Stomach smooth muscle (tissue), 2 donors: ENCODE data around the gene ISLR.

Experiments
- H3K27ac ChIP-seq: one replicate; pipeline ENCODE4 v1.7.0; 2013; ENCODE audit warnings: mild to moderate bottlenecking, low read length, inconsistent platforms
- H3K27me3 ChIP-seq, 2 donors: one replicate each; pipeline ENCODE4 v1.7.0; 2013; ENCODE audit warnings: low read length in 2 of 2; ENCODE audit not compliant: insufficient read depth in 2 of 2, control insufficient read depth in 1 of 2
- H3K36me3 ChIP-seq, 2 donors: one replicate each; pipeline ENCODE4 v1.7.0; 2013; ENCODE audit warnings: low read length in 2 of 2; ENCODE audit not compliant: control insufficient read depth in 2 of 2, insufficient read depth in 2 of 2
- H3K4me1 ChIP-seq: one replicate; pipeline ENCODE4 v1.7.0; 2013; ENCODE audit warnings: low read length; ENCODE audit not compliant: control insufficient read depth, insufficient read depth
- H3K4me3 ChIP-seq, 2 donors: one replicate each; pipeline ENCODE4 v1.7.0; 2013; ENCODE audit warnings: low read length in 2 of 2
- H3K9ac ChIP-seq, 2 donors: one replicate each; pipeline ENCODE4 v1.7.0; 2013; ENCODE audit warnings: low read length in 2 of 2, mild to moderate bottlenecking in 1 of 2
- H3K9me3 ChIP-seq, 2 donors: one replicate each; pipeline ENCODE4 v1.7.0; 2013; ENCODE audit warnings: low read length in 2 of 2; ENCODE audit not compliant: control insufficient read depth in 2 of 2
- donor health status: healthy.
- donor health status: Pancreatic carcinoma.

The ISLR gene

DNA sequence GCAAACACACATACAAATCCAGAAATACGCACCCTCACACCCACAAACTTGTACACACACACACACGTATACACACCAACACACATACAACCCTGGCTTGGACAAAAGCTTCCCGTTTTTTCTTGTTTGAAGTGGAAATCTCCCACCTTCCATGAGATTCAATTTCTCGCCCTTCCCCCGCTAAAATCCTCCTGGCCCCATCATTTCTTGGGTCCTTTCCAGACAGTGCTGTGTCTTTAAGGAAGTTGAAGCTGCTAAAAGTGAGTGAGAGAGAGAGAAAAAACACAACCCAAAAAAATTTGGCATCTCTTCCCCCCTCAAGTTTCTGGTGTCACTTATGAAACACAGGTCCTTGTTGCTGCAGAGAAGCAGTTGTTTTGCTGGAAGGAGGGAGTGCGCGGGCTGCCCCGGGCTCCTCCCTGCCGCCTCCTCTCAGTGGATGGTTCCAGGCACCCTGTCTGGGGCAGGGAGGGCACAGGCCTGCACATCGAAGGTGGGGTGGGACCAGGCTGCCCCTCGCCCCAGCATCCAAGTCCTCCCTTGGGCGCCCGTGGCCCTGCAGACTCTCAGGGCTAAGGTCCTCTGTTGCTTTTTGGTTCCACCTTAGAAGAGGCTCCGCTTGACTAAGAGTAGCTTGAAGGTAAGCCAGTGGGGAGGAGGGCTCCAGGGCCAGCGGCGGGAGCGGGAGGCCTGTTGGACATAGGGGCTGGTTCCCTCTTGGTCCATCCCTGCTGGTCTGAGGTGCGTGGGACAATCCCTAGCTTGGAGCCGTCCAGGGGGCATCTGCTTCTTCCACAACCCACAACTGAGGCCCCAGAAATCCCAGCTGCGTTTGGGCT, at the start of gene ISLR:
Gene ISLR (plus strand): TSS at position 331 of the 839 bp plus-strand sequence. CDS start 1,149 bp downstream, outside the sequence.
- Histone ChIP-seq H3K9me3 (no peaks in the 10 kb centered on the region), H3K4me3 (peak within 1 kb of the TSS; percentile 57 to 78), H3K27ac (peak within 1 kb of the TSS; percentile 89), H3K27me3 (no peaks in the 10 kb centered on the region), H3K9ac (peak within 1 kb of the TSS; percentile 75 to 78), H3K4me1 (peaks cover 68% of the 10 kb centered on the region), H3K36me3 (peaks cover 9% of the 10 kb centered on the region in 2 donors)

GRCh38 chr15:74124196-74124595, 49.3 kb upstream of the ISLR start:
- Histone ChIP-seq H3K9ac (no peak overlapping the region), H3K27ac (no peak overlapping the region), H3K4me3 (no peak overlapping the region), H3K4me1 (peaks cover 16% of the 10 kb centered on the region), H3K36me3 (no peaks in the 10 kb centered on the region), H3K27me3 (peaks cover 29 to 39% of the 10 kb centered on the region in 2 donors), H3K9me3 (no peaks in the 10 kb centered on the region)

- H3K27ac ChIP-seq = no peak overlapping the region
- H3K4me1 ChIP-seq = peaks cover 22% of the 10 kb centered on the region
- no peak overlapping the region for H3K4me3 ChIP-seq
- no peak overlapping the region for H3K9ac ChIP-seq
- peaks cover 34 to 44% of the 10 kb centered on the region in 2 donors for H3K27me3 ChIP-seq
- H3K9me3 ChIP-seq = no peaks in the 10 kb centered on the region
- H3K36me3 ChIP-seq = no peaks in the 10 kb centered on the region
Observed at GRCh38 chr15:74124759-74125158, 48.8 kb upstream of the ISLR start.

DNA sequence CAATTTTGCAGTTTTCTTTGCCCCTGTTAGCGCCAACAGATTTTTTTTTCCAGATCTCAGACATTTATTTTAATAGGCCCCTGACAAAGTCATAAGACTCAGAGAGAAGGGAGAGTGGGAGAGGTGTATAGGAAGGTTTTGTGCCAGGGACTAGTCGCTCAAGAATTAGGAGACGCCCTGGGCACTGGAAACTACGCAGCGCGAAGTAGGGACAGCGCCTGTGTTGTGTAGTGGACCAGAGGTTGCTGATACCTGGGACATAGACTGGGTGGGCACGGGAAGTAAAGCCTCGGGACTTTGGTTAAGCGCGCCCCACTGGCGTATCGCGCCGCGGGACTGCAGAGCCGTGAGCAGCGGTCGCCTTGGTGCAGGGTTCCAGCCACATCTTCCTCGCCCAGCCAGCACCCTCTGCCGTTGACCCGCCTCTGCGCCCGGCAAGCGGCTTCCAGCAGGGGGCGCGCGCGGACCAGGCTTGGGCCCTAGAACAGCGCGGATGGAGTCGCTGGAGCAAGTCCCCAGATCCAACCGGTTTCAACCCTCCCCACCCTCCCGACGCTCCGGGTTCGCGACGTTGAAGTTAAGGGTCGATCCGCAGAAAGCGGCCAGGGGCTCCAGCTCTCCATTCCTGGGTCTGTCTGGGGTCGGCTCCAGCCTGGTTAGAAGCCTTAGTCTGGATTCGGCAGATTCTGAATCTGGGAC, 46.1 kb upstream of the ISLR start:
- H3K4me1 ChIP-seq = peaks cover 33% of the 10 kb centered on the region
- peaks cover 55 to 58% of the 10 kb centered on the region in 2 donors for H3K27me3 ChIP-seq
- no peak overlapping the region for H3K27ac ChIP-seq
- H3K9ac ChIP-seq = no peak overlapping the region
- no peaks in the 10 kb centered on the region for H3K9me3 ChIP-seq
- no peaks in the 10 kb centered on the region for H3K36me3 ChIP-seq
- peak overlapping the region; percentile 23 to 70 for H3K4me3 ChIP-seq

- H3K27ac ChIP-seq = no peak overlapping the region
- peak overlapping the region; percentile 23 to 70 for H3K4me3 ChIP-seq
- H3K9ac ChIP-seq = peak overlapping the region; percentile 13 to 30
- peaks cover 37% of the 10 kb centered on the region for H3K4me1 ChIP-seq
- peaks cover 60 to 63% of the 10 kb centered on the region in 2 donors for H3K27me3 ChIP-seq
- H3K9me3 ChIP-seq = no peaks in the 10 kb centered on the region
- H3K36me3 ChIP-seq = no peaks in the 10 kb centered on the region
Observed at GRCh38 chr15:74127954-74128784, 45.3 kb upstream of the ISLR start.

GRCh38 chr15:74128785-74129585, 44.5 kb upstream of the ISLR start:
- no peaks in the 10 kb centered on the region for H3K36me3 ChIP-seq
- peak overlapping the region; percentile 49 to 70 for H3K4me3 ChIP-seq
- peaks cover 62 to 71% of the 10 kb centered on the region in 2 donors for H3K27me3 ChIP-seq
- H3K4me1 ChIP-seq = peaks cover 37% of the 10 kb centered on the region
- H3K9ac ChIP-seq = no peak overlapping the region
- H3K27ac ChIP-seq = no peak overlapping the region
- H3K9me3 ChIP-seq = no peaks in the 10 kb centered on the region

DNA sequence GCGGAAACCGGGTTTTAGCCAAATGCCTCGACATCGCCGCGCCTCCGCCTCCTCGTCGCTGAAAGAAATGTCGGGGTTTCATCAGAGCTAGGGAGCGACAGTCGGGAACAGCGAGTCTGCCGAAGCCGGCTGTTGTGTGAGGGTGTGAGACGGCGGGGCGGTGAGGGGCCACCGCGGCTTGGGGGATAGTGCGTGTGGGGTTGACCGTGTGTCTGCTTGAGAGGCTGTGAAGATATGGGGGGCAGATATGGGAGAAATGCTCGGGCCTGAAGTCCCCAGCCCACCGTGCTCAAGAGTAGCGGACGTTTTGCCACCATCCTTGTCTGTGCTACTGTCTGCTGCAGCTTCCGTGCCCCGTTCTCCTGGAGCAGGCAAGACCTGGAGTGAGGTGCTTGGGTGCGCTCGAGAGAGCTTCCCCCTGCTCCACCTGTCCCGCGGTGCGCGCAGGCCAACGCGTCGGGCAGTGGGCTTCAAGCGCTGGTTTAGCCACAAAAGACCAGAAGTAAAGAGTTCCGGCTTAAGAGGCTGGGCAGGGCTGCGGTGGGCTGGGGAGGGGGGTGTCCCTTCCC, 43.8 kb upstream of the ISLR start:
- Histone ChIP-seq H3K9ac (no peak overlapping the region), H3K4me3 (peak overlapping the region; percentile 49 to 70), H3K36me3 (no peaks in the 10 kb centered on the region), H3K27ac (no peak overlapping the region), H3K4me1 (peaks cover 41% of the 10 kb centered on the region), H3K9me3 (no peaks in the 10 kb centered on the region), H3K27me3 (peaks cover 62 to 73% of the 10 kb centered on the region in 2 donors)

DNA sequence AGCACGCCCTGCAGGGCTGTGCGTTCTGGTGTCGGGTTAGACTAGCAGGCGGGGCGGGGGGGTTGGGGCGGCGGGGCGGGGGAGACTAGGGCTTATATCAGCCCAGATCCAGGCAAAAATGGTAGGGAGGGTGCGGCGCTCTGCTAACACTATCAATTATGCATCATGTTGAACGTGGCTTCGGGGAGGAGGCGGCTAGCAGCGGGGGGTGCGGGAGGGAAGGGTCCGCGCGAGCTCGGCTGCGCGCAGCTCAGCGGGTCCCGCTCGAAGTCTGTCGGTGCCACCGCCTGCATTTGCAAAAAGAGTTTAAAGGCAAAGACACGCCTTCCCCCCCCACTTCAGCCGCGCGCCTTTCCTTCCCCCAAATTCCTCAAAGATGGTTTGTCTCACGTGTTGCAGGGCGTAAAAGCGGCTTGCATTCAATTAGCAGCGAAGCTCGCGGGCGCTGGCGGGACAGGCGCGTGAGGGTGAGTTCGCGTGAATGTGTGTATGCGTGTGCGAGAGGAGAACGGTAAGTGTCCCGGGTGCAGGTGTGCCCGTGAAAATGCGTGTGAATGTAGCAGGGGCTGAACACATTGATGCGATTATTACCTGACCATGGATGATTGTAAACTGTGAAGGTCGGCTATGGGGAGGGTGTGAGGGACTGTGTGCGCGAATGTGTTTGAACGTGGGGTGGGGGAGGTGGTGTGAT, 43.2 kb upstream of the ISLR start, which contains the start of gene ISLR2:
Gene ISLR2 (plus strand): TSS at position 432 of the 694 bp plus-strand sequence. CDS start 2,169 bp downstream, outside the sequence.
- Histone ChIP-seq H3K9me3 (no peaks in the 10 kb centered on the region), H3K4me3 (peak within 1 kb of the TSS; percentile 49 to 70), H3K9ac (no peak within 1 kb of the TSS), H3K4me1 (peaks cover 46% of the 10 kb centered on the region), H3K36me3 (no peaks in the 10 kb centered on the region), H3K27me3 (peaks cover 64 to 76% of the 10 kb centered on the region in 2 donors), H3K27ac (no peak within 1 kb of the TSS)

- Histone ChIP-seq H3K27ac (no peak overlapping the region), H3K9me3 (no peaks in the 10 kb centered on the region), H3K9ac (no peak overlapping the region), H3K36me3 (no peaks in the 10 kb centered on the region), H3K27me3 (peaks cover 66 to 82% of the 10 kb centered on the region in 2 donors), H3K4me1 (peaks cover 50% of the 10 kb centered on the region), H3K4me3 (no peak overlapping the region)
Observed at GRCh38 chr15:74130849-74131627, 42.5 kb upstream of the ISLR start.
